ENCODE data around the gene MAP2. TPM values are rescaled to one million over a fixed set of nuclear protein-coding genes. Genes with fewer than 3 reads are reported as not detected.

Gene MAP2
- total RNA-seq, 2 experiments from 2014 or later, result 0.16 to 0.20 TPM

DNA sequence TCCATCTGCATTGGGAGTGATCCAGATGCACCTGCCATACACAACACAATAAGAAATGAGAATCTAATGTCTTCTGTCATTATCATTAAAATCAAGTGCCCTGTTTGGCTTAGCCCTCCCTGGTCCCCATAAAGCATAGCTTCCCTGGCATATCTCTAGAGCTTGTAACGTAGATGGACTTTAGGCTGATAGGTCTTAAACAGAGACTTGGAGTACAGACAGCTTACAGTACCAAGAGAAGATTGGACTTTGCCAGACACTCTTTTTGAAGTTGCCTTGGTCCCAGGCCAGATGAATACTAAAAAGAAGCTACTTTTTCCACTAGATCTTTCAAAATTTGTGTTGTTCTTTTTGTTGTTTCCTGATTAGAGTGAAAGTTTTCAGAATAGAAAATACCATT, 261.5 kb downstream of the MAP2 start:
- H3K27ac ChIP-seq (ENCODE audit: low read depth in 1 of 2, low read length in 2 of 2), result no peak overlapping the region
- Mint-ChIP-seq H3K36me3 (ENCODE audit: low read depth) (no peaks in the 10 kb centered on the region), H3K27me3 (no peaks in the 10 kb centered on the region), H3K9me3 (no peaks in the 10 kb centered on the region), H3K4me3 (no peak overlapping the region), H3K27ac (no peak overlapping the region), H3K4me1 (ENCODE audit: low read depth) (no peaks in the 10 kb centered on the region)
- CTCF ChIA-PET, result no interaction called here
- H3K4me3 ChIP-seq (ENCODE audit: low read length), result no peak overlapping the region
- POLR2A ChIA-PET, result no interaction called here
- DNase-seq, result no peak
- no peaks in the 10 kb centered on the region for H3K36me3 ChIP-seq (ENCODE audit: insufficient read depth, low read length)
- TF ChIP-seq, protein P1, sequence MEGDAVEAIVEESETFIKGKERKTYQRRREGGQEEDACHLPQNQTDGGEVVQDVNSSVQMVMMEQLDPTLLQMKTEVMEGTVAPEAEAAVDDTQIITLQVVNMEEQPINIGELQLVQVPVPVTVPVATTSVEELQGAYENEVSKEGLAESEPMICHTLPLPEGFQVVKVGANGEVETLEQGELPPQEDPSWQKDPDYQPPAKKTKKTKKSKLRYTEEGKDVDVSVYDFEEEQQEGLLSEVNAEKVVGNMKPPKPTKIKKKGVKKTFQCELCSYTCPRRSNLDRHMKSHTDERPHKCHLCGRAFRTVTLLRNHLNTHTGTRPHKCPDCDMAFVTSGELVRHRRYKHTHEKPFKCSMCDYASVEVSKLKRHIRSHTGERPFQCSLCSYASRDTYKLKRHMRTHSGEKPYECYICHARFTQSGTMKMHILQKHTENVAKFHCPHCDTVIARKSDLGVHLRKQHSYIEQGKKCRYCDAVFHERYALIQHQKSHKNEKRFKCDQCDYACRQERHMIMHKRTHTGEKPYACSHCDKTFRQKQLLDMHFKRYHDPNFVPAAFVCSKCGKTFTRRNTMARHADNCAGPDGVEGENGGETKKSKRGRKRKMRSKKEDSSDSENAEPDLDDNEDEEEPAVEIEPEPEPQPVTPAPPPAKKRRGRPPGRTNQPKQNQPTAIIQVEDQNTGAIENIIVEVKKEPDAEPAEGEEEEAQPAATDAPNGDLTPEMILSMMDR (IDR thresholded peaks at IDR 0.05), result no peak
- H3K9me3 ChIP-seq (ENCODE audit: control insufficient read depth in 1 of 2, insufficient read depth in 1 of 2, low read length in 2 of 2), result no peaks in the 10 kb centered on the region
- ATAC-seq (ENCODE audit: poor library complexity), result no peak
- H3K4me1 ChIP-seq (ENCODE audit: insufficient read depth, low read length), result no peaks in the 10 kb centered on the region
- intact Hi-C loops (cut with DNase I, micrococcal nuclease), result no loop called here
- H3K27me3 ChIP-seq (ENCODE audit: control insufficient read depth in 1 of 2, insufficient read depth in 2 of 2, low read length in 2 of 2), result no peaks in the 10 kb centered on the region

DNA sequence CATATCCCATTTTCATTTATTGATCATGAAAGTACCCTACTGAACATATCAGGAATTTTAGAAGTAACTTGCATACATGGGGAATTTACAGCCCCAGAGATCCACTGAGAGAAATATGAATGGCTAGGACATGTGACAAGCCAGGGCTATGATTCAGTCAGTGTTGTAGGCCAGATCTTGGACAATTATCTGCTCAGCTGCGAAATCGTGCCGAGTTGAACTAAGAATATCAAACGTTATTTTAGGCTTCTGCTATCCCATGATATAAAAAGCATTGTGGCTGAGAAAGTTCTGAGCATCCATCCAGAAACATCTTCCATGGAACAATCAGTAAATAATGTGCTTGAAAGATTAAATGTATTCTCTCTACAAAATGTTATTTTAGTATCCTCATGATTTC, 262.1 kb downstream of the MAP2 start:
- H3K36me3 ChIP-seq (ENCODE audit: insufficient read depth, low read length), result no peaks in the 10 kb centered on the region
- no peak for ATAC-seq (ENCODE audit: poor library complexity)
- Mint-ChIP-seq H3K36me3 (ENCODE audit: low read depth) (no peaks in the 10 kb centered on the region), H3K9me3 (no peaks in the 10 kb centered on the region), H3K27me3 (no peaks in the 10 kb centered on the region), H3K27ac (no peak overlapping the region), H3K4me1 (ENCODE audit: low read depth) (no peaks in the 10 kb centered on the region), H3K4me3 (no peak overlapping the region)
- POLR2A ChIA-PET, result no interaction called here
- TF ChIP-seq, protein P1 (IDR thresholded peaks at IDR 0.05), result no peak
- H3K27me3 ChIP-seq (ENCODE audit: control insufficient read depth in 1 of 2, insufficient read depth in 2 of 2, low read length in 2 of 2), result no peaks in the 10 kb centered on the region
- no peaks in the 10 kb centered on the region for H3K9me3 ChIP-seq (ENCODE audit: control insufficient read depth in 1 of 2, insufficient read depth in 1 of 2, low read length in 2 of 2)
- intact Hi-C loops (cut with DNase I, micrococcal nuclease), result no loop called here
- no peak overlapping the region for H3K27ac ChIP-seq (ENCODE audit: low read depth in 1 of 2, low read length in 2 of 2)
- H3K4me3 ChIP-seq (ENCODE audit: low read length), result no peak overlapping the region
- no peaks in the 10 kb centered on the region for H3K4me1 ChIP-seq (ENCODE audit: insufficient read depth, low read length)
- CTCF ChIA-PET, result no interaction called here
- DNase-seq, result no peak

DNA sequence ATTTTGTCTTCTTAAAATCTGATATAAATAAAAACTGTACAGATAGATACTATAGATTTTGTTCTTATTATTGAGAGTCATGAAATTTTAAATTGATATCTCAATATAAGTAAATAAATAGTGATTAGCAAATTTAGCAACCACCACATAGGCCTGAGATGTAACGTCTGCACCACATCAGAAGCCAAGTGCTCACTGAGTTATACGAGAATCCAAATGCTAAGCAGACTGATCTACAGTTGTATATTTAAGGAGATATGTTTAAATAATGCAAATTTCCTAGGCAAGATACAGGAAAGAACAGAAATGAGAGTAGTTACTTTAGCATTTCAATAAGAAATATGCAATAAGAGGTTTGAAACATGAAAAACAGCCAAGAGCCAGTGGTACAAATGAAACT, 262.6 kb downstream of the MAP2 start:
- Histone ChIP-seq H3K36me3 (ENCODE audit: insufficient read depth, low read length) (no peaks in the 10 kb centered on the region), H3K9me3 (ENCODE audit: control insufficient read depth in 1 of 2, insufficient read depth in 1 of 2, low read length in 2 of 2) (no peaks in the 10 kb centered on the region), H3K4me1 (ENCODE audit: insufficient read depth, low read length) (no peaks in the 10 kb centered on the region), H3K27ac (ENCODE audit: low read depth in 1 of 2, low read length in 2 of 2) (no peak overlapping the region), H3K4me3 (ENCODE audit: low read length) (no peak overlapping the region), H3K27me3 (ENCODE audit: control insufficient read depth in 1 of 2, insufficient read depth in 2 of 2, low read length in 2 of 2) (no peaks in the 10 kb centered on the region)
- intact Hi-C loops (cut with DNase I, micrococcal nuclease), result no loop called here
- ATAC-seq (ENCODE audit: poor library complexity) (no peak), DNase-seq (no peak)
- Mint-ChIP-seq H3K27me3 (no peaks in the 10 kb centered on the region), H3K27ac (no peak overlapping the region), H3K36me3 (ENCODE audit: low read depth) (no peaks in the 10 kb centered on the region), H3K4me3 (no peak overlapping the region), H3K9me3 (no peaks in the 10 kb centered on the region), H3K4me1 (ENCODE audit: low read depth) (no peaks in the 10 kb centered on the region)
- CTCF ChIA-PET, result no interaction called here
- TF ChIP-seq, protein P1 (IDR thresholded peaks at IDR 0.05), result no peak
- POLR2A ChIA-PET, result no interaction called here

Data from CD4-positive, alpha-beta T cell (primary cell).